GM11168 (cell line): Measurements from ENCODE around the gene TMEM254.
"Not testable (repeated sequence)": the region's sequence is repeated elsewhere in the genome, so short reads cannot be mapped to it uniquely, and the experiment has no call there.

Experiments used
- in situ Hi-C: fragments of 300-500 bp; cut with MboI; formaldehyde crosslinking; loops from one replicate; pipeline ENCODE4 v1.12.0; 2022; ENCODE audit warnings: low sequenced_read_pairs; ENCODE audit not compliant: unreplicated experiment

The TMEM254 gene

GRCh38 chr10:80078448-80079311 is at the start of gene TMEM254:
TMEM254 (plus strand) TSS chr10:80078665; CDS start chr10:80078700, 35 bp downstream.
- in situ Hi-C loops: no loop called here

GRCh38 chr10:80029205-80029604 is 49.3 kb upstream of the TMEM254 start:
- in situ Hi-C loops: not testable (repeated sequence)

GRCh38 chr10:80029865-80030264 is 48.6 kb upstream of the TMEM254 start:
- in situ Hi-C loops: not testable (repeated sequence)

GRCh38 chr10:80032503-80032902 is 46.0 kb upstream of the TMEM254 start:
- in situ Hi-C loops: no loop called here

- in situ Hi-C loops: not testable (repeated sequence)
These were observed 43.7 kb upstream of the TMEM254 start for GRCh38 chr10:80034766-80035165.

- in situ Hi-C loops: not testable (repeated sequence)
These were observed 43.0 kb upstream of the TMEM254 start for GRCh38 chr10:80035430-80035829.

- in situ Hi-C loops: not testable (repeated sequence)
These were observed 41.5 kb upstream of the TMEM254 start for GRCh38 chr10:80036921-80037500.

GRCh38 chr10:80038226-80038625 is 40.2 kb upstream of the TMEM254 start:
- in situ Hi-C loops: not testable (repeated sequence)

GRCh38 chr10:80041162-80041561 is 37.3 kb upstream of the TMEM254 start:
- in situ Hi-C loops: no loop called here

GRCh38 chr10:80044935-80045334 is 33.5 kb upstream of the TMEM254 start:
- in situ Hi-C loops: not testable (repeated sequence)

- in situ Hi-C loops: no loop called here
These were observed 31.6 kb upstream of the TMEM254 start for GRCh38 chr10:80046629-80047441.

GRCh38 chr10:80050752-80051151 is 27.7 kb upstream of the TMEM254 start:
- in situ Hi-C loops: no loop called here

GRCh38 chr10:80051993-80052392 is 26.5 kb upstream of the TMEM254 start:
- in situ Hi-C loops: no loop called here

GRCh38 chr10:80055760-80056159 is 22.7 kb upstream of the TMEM254 start:
- in situ Hi-C loops: no loop called here

GRCh38 chr10:80057171-80057570 is 21.3 kb upstream of the TMEM254 start:
- in situ Hi-C loops: no loop called here

- in situ Hi-C loops: no loop called here
These were observed 14.2 kb upstream of the TMEM254 start for GRCh38 chr10:80064120-80064886.

GRCh38 chr10:80066809-80067208 is 11.7 kb upstream of the TMEM254 start:
- in situ Hi-C loops: no loop called here

- in situ Hi-C loops: not testable (repeated sequence)
These were observed 10.6 kb upstream of the TMEM254 start for GRCh38 chr10:80067821-80068220.

- in situ Hi-C loops: no loop called here
These were observed 10.2 kb upstream of the TMEM254 start for GRCh38 chr10:80068270-80068669.

GRCh38 chr10:80070057-80070456 is 8.4 kb upstream of the TMEM254 start:
- in situ Hi-C loops: no loop called here
